Endothelial cell of umbilical vein (primary cell): ENCODE results near the gene FYTTD1.

ENCODE experiments used
- CTCF ChIP-seq, 2 donors: IDR thresholded peaks; 1 replicate in 1 of 2; 2 replicates in 1 of 2; pipeline ENCODE4 v1.5.1; 2011; ENCODE audit warnings: low read length in 2 of 2, mild to moderate bottlenecking in 2 of 2, moderate library complexity in 2 of 2, control low read depth in 1 of 2, inconsistent platforms in 1 of 2, low read depth in 1 of 2; ENCODE audit not compliant: insufficient read depth in 1 of 2; ENCODE audit errors: extremely low read depth in 1 of 2
- EZH2 ChIP-seq: IDR thresholded peaks from 2 replicates; pipeline ENCODE4 v1.6.1; 2012; ENCODE audit warnings: borderline replicate concordance, low read depth, mild to moderate bottlenecking, moderate library complexity, low read length, inconsistent platforms; ENCODE audit not compliant: severe bottlenecking
- GATA2 ChIP-seq: IDR thresholded peaks from 2 replicates; pipeline ENCODE4 v1.7.0; 2011; ENCODE audit warnings: low read depth, mild to moderate bottlenecking, moderate library complexity, mixed read lengths, low read length; ENCODE audit not compliant: insufficient read length, insufficient read depth
- MAX ChIP-seq: IDR thresholded peaks from 2 replicates; pipeline ENCODE4 v1.6.1; 2011; ENCODE audit not compliant: insufficient read depth, insufficient read length
- MYC ChIP-seq: IDR thresholded peaks from one replicate; pipeline ENCODE4 v1.6.1; 2011; ENCODE audit warnings: mild to moderate bottlenecking, low read depth, low read length
- POLR2A ChIP-seq: IDR thresholded peaks from 2 replicates; pipeline ENCODE4 v1.6.1; 2012; ENCODE audit warnings: low read depth, mild to moderate bottlenecking, control low read depth, low read length
- POLR2AphosphoS5 ChIP-seq: IDR thresholded peaks from 2 replicates; pipeline ENCODE4 v1.6.1; 2012; ENCODE audit warnings: low read depth, mild to moderate bottlenecking, control low read depth, low read length, moderate library complexity; ENCODE audit not compliant: insufficient read depth

GRCh38 chr3:197793247-197793646 is 43.6 kb downstream of the FYTTD1 start:
- TF ChIP-seq CTCF (IDR thresholded peaks at IDR 0.05; ENCODE audit: extremely low read depth in 1 of 2, insufficient read depth in 1 of 2, low read depth in 1 of 2, low read length in 2 of 2) (no peak), EZH2 (no peak), MAX (no peak), MYC (no peak), POLR2AphosphoS5 (peak; percentile 14), GATA2 (no peak), POLR2A (no peak)
